CD4-positive, alpha-beta T cell (primary cell): Measurements from ENCODE around the gene HOMEZ. TPM values are rescaled to one million over a fixed set of nuclear protein-coding genes. Genes with fewer than 3 reads are reported as not detected.

Experiments
- ATAC-seq: fragments of 200-7000 bp; cut with Tn5 transposase; one replicate; pipeline ENCODE4 v1.10.0; 2022; ENCODE audit warnings: mild to moderate bottlenecking; ENCODE audit not compliant: poor library complexity
- CTCF ChIA-PET: fragments of 350-600 bp; sonication (Branson Sonifier 250); formaldehyde crosslinking; loops from one replicate; lab custom pipeline; 2021; ENCODE audit warnings: antibody characterized with exemption, inconsistent platforms; lab: Charles Lee
- POLR2A ChIA-PET: fragments of 350-600 bp; sonication (Branson Sonifier 250); formaldehyde crosslinking; loops from one replicate; lab custom pipeline; 2021; ENCODE audit warnings: antibody characterized with exemption, inconsistent platforms; lab: Charles Lee
- DNase-seq, 14 experiments: peaks; one replicate each; pipeline ENCODE4 v3.0.0-alpha.2; 2013 to 2020; ENCODE audit warnings: mixed read lengths in 2 of 14
- H3K27ac ChIP-seq, 2 donors: one replicate each; pipeline versions ENCODE4 v1.5.1 to v1.7.0; 2013; ENCODE audit warnings: low read length in 2 of 2, low read depth in 1 of 2, mild to moderate bottlenecking in 1 of 2
- H3K27me3 ChIP-seq, 2 experiments: 1 replicate in 1 of 2; 2 replicates in 1 of 2; pipeline versions ENCODE4 v1.6.1 to v1.7.0; 2013; ENCODE audit warnings: low read length in 2 of 2, control low read depth in 1 of 2, mild to moderate bottlenecking in 1 of 2, moderate library complexity in 1 of 2; ENCODE audit not compliant: insufficient read depth in 2 of 2, control insufficient read depth in 1 of 2
- H3K36me3 ChIP-seq: one replicate; pipeline ENCODE4 v1.6.1; 2013; ENCODE audit warnings: low read length, control low read depth; ENCODE audit not compliant: insufficient read depth
- H3K4me1 ChIP-seq: one replicate; pipeline ENCODE4 v1.6.1; 2013; ENCODE audit warnings: low read length, control low read depth; ENCODE audit not compliant: insufficient read depth
- H3K4me3 ChIP-seq: one replicate; pipeline ENCODE4 v1.5.1; 2013; ENCODE audit warnings: mild to moderate bottlenecking, low read length, moderate library complexity
- H3K9me3 ChIP-seq, 2 experiments: 1 replicate in 1 of 2; 2 replicates in 1 of 2; pipeline versions ENCODE4 v1.6.1 to v1.7.0; 2013; ENCODE audit warnings: low read length in 2 of 2, mild to moderate bottlenecking in 2 of 2, control low read depth in 1 of 2, moderate library complexity in 1 of 2; ENCODE audit not compliant: control insufficient read depth in 1 of 2, insufficient read depth in 1 of 2
- H3K27ac Mint-ChIP-seq: one replicate; pipeline ENCODE4 v1.8.0; 2020; ENCODE audit warnings: mixed read lengths
- H3K27me3 Mint-ChIP-seq: one replicate; pipeline ENCODE4 v1.8.0; 2021; ENCODE audit warnings: mixed read lengths
- H3K36me3 Mint-ChIP-seq: one replicate; pipeline ENCODE4 v1.8.0; 2021; ENCODE audit warnings: low read depth, mixed read lengths
- H3K4me1 Mint-ChIP-seq: one replicate; pipeline ENCODE4 v1.8.0; 2021; ENCODE audit warnings: low read depth, mixed read lengths
- H3K4me3 Mint-ChIP-seq: one replicate; pipeline ENCODE4 v1.8.0; 2020; ENCODE audit warnings: mild to moderate bottlenecking, mixed read lengths
- H3K9me3 Mint-ChIP-seq: one replicate; pipeline ENCODE4 v1.8.0; 2020; ENCODE audit warnings: mixed read lengths
- intact Hi-C, 2 experiments: fragments of 100-400 bp; cut with DNase I in 1 of 2; cut with micrococcal nuclease in 1 of 2; formaldehyde crosslinking; loops; one replicate each; pipeline versions ENCODE4 v1.15.1 to v1.9.0; 2023 to 2025; cut with DNase I, micrococcal nuclease
- polyA plus RNA-seq, 2 donors: library from polyadenylated mRNA; unstranded; fragments of 120-200 nt; gene quantifications; one replicate each; pipeline ENCODE4 v1.2.1, GENCODE V29; 2013
- total RNA-seq, 174 experiments: library from RNA in 2 of 174; stranded (reverse) in 2 of 174; gene quantifications; one replicate each; pipeline ENCODE4 v1.2.3 and lab custom pipeline; 2021 to 2026
- TF ChIP-seq, protein P1 (sequence below): fragments of 200-600 bp; IDR thresholded peaks from one replicate; pipeline ENCODE4 v1.8.0; 2022; ENCODE audit warnings: antibody characterized with exemption, mild to moderate bottlenecking

The HOMEZ gene, protein sequence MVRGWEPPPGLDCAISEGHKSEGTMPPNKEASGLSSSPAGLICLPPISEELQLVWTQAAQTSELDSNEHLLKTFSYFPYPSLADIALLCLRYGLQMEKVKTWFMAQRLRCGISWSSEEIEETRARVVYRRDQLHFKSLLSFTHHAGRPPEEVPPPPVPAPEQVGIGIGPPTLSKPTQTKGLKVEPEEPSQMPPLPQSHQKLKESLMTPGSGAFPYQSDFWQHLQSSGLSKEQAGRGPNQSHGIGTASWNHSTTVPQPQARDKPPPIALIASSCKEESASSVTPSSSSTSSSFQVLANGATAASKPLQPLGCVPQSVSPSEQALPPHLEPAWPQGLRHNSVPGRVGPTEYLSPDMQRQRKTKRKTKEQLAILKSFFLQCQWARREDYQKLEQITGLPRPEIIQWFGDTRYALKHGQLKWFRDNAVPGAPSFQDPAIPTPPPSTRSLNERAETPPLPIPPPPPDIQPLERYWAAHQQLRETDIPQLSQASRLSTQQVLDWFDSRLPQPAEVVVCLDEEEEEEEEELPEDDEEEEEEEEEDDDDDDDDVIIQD
- 1 to 10 TPM; 2.0 to 2.8 TPM for total RNA-seq
- 8.4 TPM for polyA plus RNA-seq (2013, experiment 1 of 2)
- polyA plus RNA-seq (2013, experiment 2 of 2): 8.5 TPM

DNA sequence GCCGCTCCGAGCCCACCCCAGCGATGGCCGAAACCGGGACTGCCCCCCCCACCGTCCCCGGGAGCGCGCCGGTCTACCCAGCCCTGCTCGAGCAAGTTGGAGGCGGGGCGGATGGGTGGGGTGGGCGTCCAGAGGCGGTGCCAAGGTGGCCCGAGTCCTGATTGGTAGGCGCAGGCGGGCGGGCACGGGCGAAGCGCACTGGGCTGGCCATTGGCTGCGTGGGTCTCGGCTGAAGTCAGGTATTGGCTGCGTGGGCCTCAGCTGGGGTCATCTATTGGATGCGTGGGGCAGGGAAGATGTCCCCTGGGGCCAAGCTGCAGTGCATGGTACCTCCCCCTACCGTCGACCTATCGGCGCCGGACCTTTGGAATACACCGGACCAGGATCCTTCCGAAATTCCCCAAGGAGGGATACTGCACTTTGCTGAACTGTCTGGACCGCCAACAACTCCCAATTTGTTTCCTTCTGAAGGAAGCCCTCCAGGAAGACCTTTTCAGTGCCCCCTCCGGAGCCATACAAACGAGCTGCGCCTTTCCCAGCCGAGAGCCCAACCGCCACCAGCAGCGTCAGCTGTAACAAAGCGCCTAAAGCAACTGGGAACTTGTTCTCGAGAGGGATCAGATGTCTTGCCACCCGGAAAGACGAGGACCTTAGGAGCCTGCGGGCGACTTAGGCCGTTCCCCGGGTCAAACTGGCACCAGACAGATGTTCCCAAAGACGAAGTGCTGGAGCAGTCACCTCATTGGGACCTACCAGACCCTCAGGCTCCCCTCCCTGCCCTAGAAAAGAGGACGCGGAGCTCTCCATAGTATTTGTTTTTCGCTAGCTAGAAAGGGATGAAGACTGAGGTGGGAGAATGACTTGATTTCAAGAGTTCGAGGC lies at the start of gene HOMEZ:
TSS of gene HOMEZ (minus strand) at position 113 of the 882 bp plus-strand sequence. CDS start 180 bp downstream, outside the sequence.
- ATAC-seq (peak; percentile 97), DNase-seq (peak; percentile 94 to 98 (median 97))
- H3K27me3 Mint-ChIP-seq: no peaks in the 10 kb centered on the region
- intact Hi-C loops: loop anchor here (1.0 to 10.0 kb wide), 6 partner anchors 9 to 701 kb away; partner anchors contain the start of genes ACIN1 (in 2 of the 2), C14orf119 (in 2 of the 2), PABPN1 (in 2 of the 2) and DAD1 (in 1 of the 2)
- peaks cover 32% of the 10 kb centered on the region for H3K4me1 Mint-ChIP-seq
- H3K36me3 Mint-ChIP-seq: peaks cover 10% of the 10 kb centered on the region
- no peaks in the 10 kb centered on the region for H3K9me3 ChIP-seq
- H3K27ac ChIP-seq: peak within 1 kb of the TSS; percentile 79 to 81
- H3K27ac Mint-ChIP-seq: peak within 1 kb of the TSS; percentile 94
- TF ChIP-seq, protein P1, sequence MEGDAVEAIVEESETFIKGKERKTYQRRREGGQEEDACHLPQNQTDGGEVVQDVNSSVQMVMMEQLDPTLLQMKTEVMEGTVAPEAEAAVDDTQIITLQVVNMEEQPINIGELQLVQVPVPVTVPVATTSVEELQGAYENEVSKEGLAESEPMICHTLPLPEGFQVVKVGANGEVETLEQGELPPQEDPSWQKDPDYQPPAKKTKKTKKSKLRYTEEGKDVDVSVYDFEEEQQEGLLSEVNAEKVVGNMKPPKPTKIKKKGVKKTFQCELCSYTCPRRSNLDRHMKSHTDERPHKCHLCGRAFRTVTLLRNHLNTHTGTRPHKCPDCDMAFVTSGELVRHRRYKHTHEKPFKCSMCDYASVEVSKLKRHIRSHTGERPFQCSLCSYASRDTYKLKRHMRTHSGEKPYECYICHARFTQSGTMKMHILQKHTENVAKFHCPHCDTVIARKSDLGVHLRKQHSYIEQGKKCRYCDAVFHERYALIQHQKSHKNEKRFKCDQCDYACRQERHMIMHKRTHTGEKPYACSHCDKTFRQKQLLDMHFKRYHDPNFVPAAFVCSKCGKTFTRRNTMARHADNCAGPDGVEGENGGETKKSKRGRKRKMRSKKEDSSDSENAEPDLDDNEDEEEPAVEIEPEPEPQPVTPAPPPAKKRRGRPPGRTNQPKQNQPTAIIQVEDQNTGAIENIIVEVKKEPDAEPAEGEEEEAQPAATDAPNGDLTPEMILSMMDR: no peak
- CTCF ChIA-PET: interaction anchor here (0.6 to 2.5 kb wide), 6 partner anchors 9 to 107 kb away, joined by 3 to 23 read pairs (median 4); partner anchors contain the start of gene PABPN1
- POLR2A ChIA-PET: interaction anchor here (0.6 to 4.9 kb wide), 14 partner anchors 9 to 520 kb away, joined by 3 to 104 read pairs (median 4); partner anchors contain the start of genes ACIN1, C14orf119, HAUS4 and NGDN
- H3K9me3 Mint-ChIP-seq: no peaks in the 10 kb centered on the region
- H3K27me3 ChIP-seq: no peaks in the 10 kb centered on the region
- H3K4me3 Mint-ChIP-seq: peak within 1 kb of the TSS; percentile 95
- no peaks in the 10 kb centered on the region for H3K36me3 ChIP-seq
- H3K4me3 ChIP-seq: peak within 1 kb of the TSS; percentile 81
- peaks cover 17% of the 10 kb centered on the region for H3K4me1 ChIP-seq

DNA sequence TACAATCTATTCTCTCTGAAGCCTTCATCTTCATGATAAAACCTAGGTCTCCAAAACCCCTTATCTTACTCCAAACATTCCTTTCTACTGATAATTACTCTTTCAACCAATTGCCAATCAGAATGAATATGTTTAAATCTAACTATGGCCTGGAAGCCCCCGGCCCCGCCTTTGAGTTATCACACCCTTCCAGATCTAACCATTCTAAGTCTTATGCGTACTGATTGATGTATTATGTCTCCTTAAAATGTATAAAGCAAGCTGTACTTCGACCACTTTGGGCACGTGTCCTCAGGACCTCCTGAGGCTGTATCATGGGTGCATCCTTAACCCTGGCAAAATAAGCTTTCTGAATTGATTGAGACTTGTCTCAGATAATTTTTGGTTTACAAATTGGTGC lies 49.7 kb upstream of the HOMEZ start:
- DNase-seq (no peak), ATAC-seq (no peak)
- Mint-ChIP-seq H3K27ac (no peak overlapping the region), H3K36me3 (no peaks in the 10 kb centered on the region), H3K27me3 (peaks cover 44% of the 10 kb centered on the region), H3K4me1 (no peaks in the 10 kb centered on the region), H3K4me3 (no peak overlapping the region), H3K9me3 (no peaks in the 10 kb centered on the region)
- Histone ChIP-seq H3K27me3 (peaks cover 4 to 10% of the 10 kb centered on the region in 2 experiments), H3K27ac (no peak overlapping the region), H3K4me1 (no peaks in the 10 kb centered on the region), H3K9me3 (no peaks in the 10 kb centered on the region), H3K4me3 (no peak overlapping the region), H3K36me3 (no peaks in the 10 kb centered on the region)
- intact Hi-C loops: no loop called here
- CTCF ChIA-PET: interaction anchor here (0.6 kb wide), 1 partner anchor 18 kb away, joined by 3 read pairs; no protein-coding TSS in a partner anchor
- POLR2A ChIA-PET: no interaction called here
- TF ChIP-seq, protein P1: no peak
